Small intestine (tissue), 7 donors: Measurements from ENCODE around the gene PCDHA11. TPM values are rescaled to one million over a fixed set of nuclear protein-coding genes. Genes with fewer than 3 reads are reported as not detected.
"Not testable (repeated sequence)": the region's sequence is repeated elsewhere in the genome, so short reads cannot be mapped to it uniquely, and the experiment has no call there.

Source experiments
- DNase-seq, 2 donors: peaks; one replicate each; pipeline versions ENCODE4 v3.0.0 to v3.0.0-alpha.2; 2013
- FAIRE-seq: peaks from 2 replicates; lab custom pipeline; 2012; peaks lifted over from hg19 to GRCh38; lab: Jason Lieb, UNC
- H3K27ac ChIP-seq, 3 donors: one replicate each; pipeline ENCODE4 v1.5.1; 2013; ENCODE audit warnings: low read length in 2 of 3, mild to moderate bottlenecking in 2 of 3, control low read depth in 1 of 3, inconsistent platforms in 1 of 3, low read depth in 1 of 3, moderate library complexity in 1 of 3
- H3K27me3 ChIP-seq, 3 donors: one replicate each; pipeline ENCODE4 v1.6.1; 2013; ENCODE audit warnings: low read length in 3 of 3, inconsistent platforms in 1 of 3; ENCODE audit not compliant: control insufficient read depth in 3 of 3, insufficient read depth in 3 of 3
- H3K36me3 ChIP-seq, 3 donors: one replicate each; pipeline ENCODE4 v1.6.1; 2013; ENCODE audit warnings: low read length in 3 of 3, inconsistent platforms in 1 of 3, low read depth in 1 of 3, mild to moderate bottlenecking in 1 of 3, moderate library complexity in 1 of 3; ENCODE audit not compliant: control insufficient read depth in 3 of 3, insufficient read depth in 2 of 3
- H3K4me1 ChIP-seq, 3 donors: one replicate each; pipeline ENCODE4 v1.6.1; 2013; ENCODE audit warnings: low read length in 2 of 3, inconsistent platforms in 1 of 3, low read depth in 1 of 3, mild to moderate bottlenecking in 1 of 3, moderate library complexity in 1 of 3; ENCODE audit not compliant: control insufficient read depth in 3 of 3, insufficient read depth in 2 of 3
- H3K4me3 ChIP-seq, 3 donors: one replicate each; pipeline ENCODE4 v1.5.1; 2013; ENCODE audit warnings: low read length in 3 of 3, control low read depth in 1 of 3, inconsistent platforms in 1 of 3, low read depth in 1 of 3, mild to moderate bottlenecking in 1 of 3, moderate library complexity in 1 of 3
- H3K9me3 ChIP-seq, 2 donors: one replicate each; pipeline ENCODE4 v1.6.1; 2013; ENCODE audit warnings: low read depth in 1 of 2, low read length in 1 of 2; ENCODE audit not compliant: control insufficient read depth in 2 of 2, insufficient read depth in 1 of 2
- WGBS, 3 donors: extraction: QIAGEN DNeasy Blood & Tissue Kit; methylation state at CpG; one replicate each; pipeline ENCODE4 v1.1.7; 2013; 5-methylcytosine and 5-hydroxymethylcytosine counted together
- polyA plus RNA-seq, 4 donors: library from polyadenylated mRNA; stranded (reverse) in 3 of 4; unstranded in 1 of 4; fragments of 200-250 nt in 3 of 4; fragments of 120-200 nt in 1 of 4; gene quantifications; one replicate each; pipeline versions ENCODE4 v1.2.1 to v1.2.3, GENCODE V29; 2013
- donor health status: healthy with polysubstance abuse.
- donor health status: control.
- donor health status: control.
- donor health status: Bipolar disorder and iron deficiency.
- donor health status: healthy.

Gene PCDHA11
- polyA plus RNA-seq, 4 donors = 0.09 to 0.21 TPM; not detected in 2

- 27 to 48% (median 43%) methylated on average over 15 to 18 of the region's 18 CpGs for WGBS, 3 donors
- H3K27ac ChIP-seq = no peak overlapping the region
- no peak overlapping the region for H3K4me3 ChIP-seq
- H3K36me3 ChIP-seq = no peaks in the 10 kb centered on the region
- H3K27me3 ChIP-seq = peaks cover 0 to 7% (median 0%) of the 10 kb centered on the region in 3 donors
- H3K4me1 ChIP-seq = no peaks in the 10 kb centered on the region
- FAIRE-seq (no peak), DNase-seq (no peak)
- peaks cover 4 to 37% of the 10 kb centered on the region in 2 donors for H3K9me3 ChIP-seq
Measured at GRCh38 chr5:140828362-140828737, 40.4 kb upstream of the PCDHA11 start.

- H3K9me3 ChIP-seq = peaks cover 2 to 35% of the 10 kb centered on the region in 2 donors
- not testable (repeated sequence) for H3K4me3 ChIP-seq, H3K4me1 ChIP-seq, H3K27ac ChIP-seq, DNase-seq, H3K27me3 ChIP-seq, FAIRE-seq, H3K36me3 ChIP-seq
- WGBS, 3 donors = 53 to 71% (median 69%) methylated on average over 79 to 106 of the region's 106 CpGs
Measured at GRCh38 chr5:140829511-140830501, 39.0 kb upstream of the PCDHA11 start.

GRCh38 chr5:140833993-140834392 is 34.8 kb upstream of the PCDHA11 start, which contains the start of gene PCDHA7:
Gene PCDHA7, plus strand, starts transcription at chr5:140834269. Its CDS starts 115 bp downstream, at chr5:140834384.
- Histone ChIP-seq H3K27ac (no peak within 1 kb of the TSS), H3K4me3 (no peak within 1 kb of the TSS), H3K36me3 (no peaks in the 10 kb centered on the region), H3K4me1 (no peaks in the 10 kb centered on the region), H3K9me3 (peaks cover 5 to 47% of the 10 kb centered on the region in 2 donors), H3K27me3 (no peaks in the 10 kb centered on the region)
- WGBS, 3 donors = 14 to 20% (median 18%) methylated on average over 8 of the region's 8 CpGs
- DNase-seq (no peak), FAIRE-seq (no peak)

DNA sequence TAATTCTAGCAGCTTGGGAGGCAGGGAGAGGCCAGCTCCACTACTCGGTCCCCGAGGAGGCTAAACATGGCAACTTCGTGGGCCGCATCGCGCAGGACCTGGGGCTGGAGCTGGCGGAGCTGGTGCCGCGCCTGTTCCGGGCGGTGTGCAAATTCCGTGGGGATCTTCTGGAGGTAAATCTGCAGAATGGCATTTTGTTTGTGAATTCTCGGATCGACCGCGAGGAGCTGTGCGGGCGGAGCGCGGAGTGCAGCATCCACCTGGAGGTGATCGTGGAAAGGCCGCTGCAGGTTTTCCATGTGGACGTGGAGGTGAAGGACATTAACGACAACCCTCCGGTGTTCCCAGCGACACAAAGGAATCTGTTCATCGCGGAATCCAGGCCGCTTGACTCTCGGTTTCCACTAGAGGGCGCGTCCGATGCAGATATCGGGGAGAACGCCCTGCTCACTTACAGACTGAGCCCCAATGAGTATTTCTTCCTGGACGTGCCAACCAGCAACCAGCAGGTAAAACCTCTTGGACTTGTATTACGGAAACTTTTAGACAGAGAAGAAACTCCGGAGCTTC is 34.2 kb upstream of the PCDHA11 start:
- H3K36me3 ChIP-seq = not testable (repeated sequence)

GRCh38 chr5:140835622-140836510 is 32.9 kb upstream of the PCDHA11 start:
- no peaks in the 10 kb centered on the region for H3K27me3 ChIP-seq

More for the DNA sequence above, 34.2 kb upstream of the PCDHA11 start:
- H3K4me1 ChIP-seq, H3K4me3 ChIP-seq, DNase-seq, FAIRE-seq, H3K27me3 ChIP-seq, H3K27ac ChIP-seq: not testable (repeated sequence)
- H3K9me3 ChIP-seq = peaks cover 5 to 45% of the 10 kb centered on the region in 2 donors
- WGBS, 3 donors = 28 to 51% (median 46%) methylated on average over 23 to 26 of the region's 38 CpGs

GRCh38 chr5:140840978-140841962 is 27.5 kb upstream of the PCDHA11 start, which contains the start of gene PCDHA8:
Gene PCDHA8, plus strand, starts transcription at chr5:140841187. Its CDS starts 135 bp downstream, at chr5:140841322.
- H3K4me3 ChIP-seq = no peak within 1 kb of the TSS
- no peaks in the 10 kb centered on the region for H3K4me1 ChIP-seq
- DNase-seq = no peak
- peaks cover 0 to 34% of the 10 kb centered on the region in 2 donors for H3K9me3 ChIP-seq
- 24 to 48% (median 32%) methylated on average over 42 to 47 of the region's 47 CpGs for WGBS, 3 donors
- no peaks in the 10 kb centered on the region for H3K36me3 ChIP-seq
- H3K27me3 ChIP-seq = no peaks in the 10 kb centered on the region
- no peak for FAIRE-seq
- H3K27ac ChIP-seq = no peak within 1 kb of the TSS

More at GRCh38 chr5:140835622-140836510, 32.9 kb upstream of the PCDHA11 start:
- H3K36me3 ChIP-seq = no peaks in the 10 kb centered on the region
- no peak overlapping the region for H3K27ac ChIP-seq
- no peaks in the 10 kb centered on the region for H3K4me1 ChIP-seq
- H3K4me3 ChIP-seq = no peak overlapping the region
- 55 to 73% (median 65%) methylated on average over 103 of the region's 103 CpGs for WGBS, 3 donors
- FAIRE-seq (no peak), DNase-seq (no peak)
- H3K9me3 ChIP-seq = peaks cover 3 to 38% of the 10 kb centered on the region in 2 donors
